Peyer's patch (tissue), 4 donors: ENCODE data around the gene MSMB. TPM values are rescaled to one million over a fixed set of nuclear protein-coding genes. Genes with fewer than 3 reads are reported as not detected.

Experiments used
- DNase-seq, 3 donors: peaks; one replicate each; pipeline ENCODE4 v3.0.0-alpha.2; 2017 to 2019
- H3K27ac ChIP-seq, 4 donors: fragments of 200-600 bp; sonication (generic); one replicate each; pipeline ENCODE4 v1.5.1; 2016 to 2019
- H3K27me3 ChIP-seq, 2 donors: fragments of 200-600 bp; sonication (generic); one replicate each; pipeline ENCODE4 v1.5.1; 2019
- H3K36me3 ChIP-seq, 3 donors: fragments of 200-600 bp; sonication (generic); one replicate each; pipeline ENCODE4 v1.5.1; 2016 to 2019
- H3K4me1 ChIP-seq, 4 donors: fragments of 200-600 bp; sonication (generic); one replicate each; pipeline ENCODE4 v1.5.1; 2016 to 2019
- H3K4me3 ChIP-seq, 4 donors: fragments of 200-600 bp; sonication (generic); 1 replicate in 3 of 4; 2 replicates in 1 of 4; pipeline ENCODE4 v1.5.1; 2016 to 2019; ENCODE audit warnings: mild to moderate bottlenecking in 1 of 4
- H3K9me3 ChIP-seq, 4 donors: fragments of 200-600 bp; sonication (generic); one replicate each; pipeline ENCODE4 v1.5.1; 2016 to 2019; ENCODE audit warnings: mild to moderate bottlenecking in 1 of 4
- CTCF ChIP-seq, 6 experiments: fragments of 450-650 bp in 4 of 6; fragments of 200-600 bp in 2 of 6; sonication (generic) in 1 of 6; IDR thresholded peaks; one replicate each; pipeline ENCODE4 v1.5.1; 2017 to 2019; ENCODE audit warnings: antibody characterized with exemption in 6 of 6, mild to moderate bottlenecking in 3 of 6, moderate library complexity in 1 of 6
- POLR2A ChIP-seq, 2 donors: fragments of 450-650 bp; IDR thresholded peaks; one replicate each; pipeline ENCODE4 v1.5.1; 2017; ENCODE audit warnings: antibody characterized with exemption in 2 of 2, mild to moderate bottlenecking in 2 of 2, moderate library complexity in 2 of 2
- total RNA-seq, 4 donors: library from RNA; depleted of rRNA; stranded (reverse); fragments of >200 nt; gene quantifications; one replicate each; pipeline ENCODE4 v1.1.0, GENCODE V29; 2016

The MSMB gene
- total RNA-seq, 4 donors from 2014 or later, result not detected

- Histone ChIP-seq H3K4me3 (no peak overlapping the region), H3K9me3 (no peaks in the 10 kb centered on the region), H3K4me1 (no peaks in the 10 kb centered on the region), H3K36me3 (no peaks in the 10 kb centered on the region), H3K27me3 (no peaks in the 10 kb centered on the region), H3K27ac (no peak overlapping the region)
- TF ChIP-seq POLR2A (IDR thresholded peaks at IDR 0.05) (no peak), CTCF (IDR thresholded peaks at IDR 0.05) (no peak)
- DNase-seq, result no peak
Observed at GRCh38 chr10:46048152-46048551, 2.1 kb upstream of the MSMB start.

GRCh38 chr10:46042527-46042926 lies 3.5 kb downstream of the MSMB start:
- Histone ChIP-seq H3K9me3 (no peaks in the 10 kb centered on the region), H3K36me3 (no peaks in the 10 kb centered on the region), H3K4me1 (no peaks in the 10 kb centered on the region), H3K4me3 (no peak overlapping the region), H3K27ac (no peak overlapping the region), H3K27me3 (no peaks in the 10 kb centered on the region)
- TF ChIP-seq CTCF (IDR thresholded peaks at IDR 0.05), result no peak
- TF ChIP-seq POLR2A (IDR thresholded peaks at IDR 0.05), result no peak
- DNase-seq, result no peak

- no peaks in the 10 kb centered on the region for H3K27me3 ChIP-seq
- H3K9me3 ChIP-seq, result no peaks in the 10 kb centered on the region
- no peaks in the 10 kb centered on the region for H3K4me1 ChIP-seq
- H3K27ac ChIP-seq, result no peak overlapping the region
- TF ChIP-seq POLR2A (IDR thresholded peaks at IDR 0.05) (no peak), CTCF (IDR thresholded peaks at IDR 0.05) (no peak)
- no peaks in the 10 kb centered on the region for H3K36me3 ChIP-seq
- no peak for DNase-seq
- H3K4me3 ChIP-seq, result no peak overlapping the region
Observed at GRCh38 chr10:46040004-46040403, 6.1 kb downstream of the MSMB start.

GRCh38 chr10:46037107-46037825 lies 8.8 kb downstream of the MSMB start:
- H3K4me3 ChIP-seq, result no peak overlapping the region
- H3K9me3 ChIP-seq, result no peaks in the 10 kb centered on the region
- H3K4me1 ChIP-seq, result no peaks in the 10 kb centered on the region
- H3K36me3 ChIP-seq, result no peaks in the 10 kb centered on the region
- H3K27me3 ChIP-seq, result no peaks in the 10 kb centered on the region
- TF ChIP-seq CTCF (IDR thresholded peaks at IDR 0.05) (no peak), POLR2A (IDR thresholded peaks at IDR 0.05) (no peak)
- no peak for DNase-seq
- no peak overlapping the region for H3K27ac ChIP-seq

GRCh38 chr10:46035923-46036849 lies 9.9 kb downstream of the MSMB start:
- Histone ChIP-seq H3K4me1 (no peaks in the 10 kb centered on the region), H3K27me3 (no peaks in the 10 kb centered on the region), H3K36me3 (no peaks in the 10 kb centered on the region), H3K9me3 (no peaks in the 10 kb centered on the region), H3K4me3 (no peak overlapping the region), H3K27ac (no peak overlapping the region)
- no peak for DNase-seq
- no peak for TF ChIP-seq CTCF (IDR thresholded peaks at IDR 0.05)
- no peak for TF ChIP-seq POLR2A (IDR thresholded peaks at IDR 0.05)
